Globus pallidus (tissue), 1 donor: Measurements from ENCODE around the gene ZNF497.
A peak's percentile ranks its signal among the peaks of the same experiment; 100 is the strongest.
"Not testable (repeated sequence)": the region's sequence is repeated elsewhere in the genome, so short reads cannot be mapped to it uniquely, and the experiment has no call there.

Experiments used
- DNase-seq: peaks from one replicate; pipeline ENCODE4 v3.0.0-alpha.2; 2015; ENCODE audit warnings: low spot score

Gene ZNF497

DNA sequence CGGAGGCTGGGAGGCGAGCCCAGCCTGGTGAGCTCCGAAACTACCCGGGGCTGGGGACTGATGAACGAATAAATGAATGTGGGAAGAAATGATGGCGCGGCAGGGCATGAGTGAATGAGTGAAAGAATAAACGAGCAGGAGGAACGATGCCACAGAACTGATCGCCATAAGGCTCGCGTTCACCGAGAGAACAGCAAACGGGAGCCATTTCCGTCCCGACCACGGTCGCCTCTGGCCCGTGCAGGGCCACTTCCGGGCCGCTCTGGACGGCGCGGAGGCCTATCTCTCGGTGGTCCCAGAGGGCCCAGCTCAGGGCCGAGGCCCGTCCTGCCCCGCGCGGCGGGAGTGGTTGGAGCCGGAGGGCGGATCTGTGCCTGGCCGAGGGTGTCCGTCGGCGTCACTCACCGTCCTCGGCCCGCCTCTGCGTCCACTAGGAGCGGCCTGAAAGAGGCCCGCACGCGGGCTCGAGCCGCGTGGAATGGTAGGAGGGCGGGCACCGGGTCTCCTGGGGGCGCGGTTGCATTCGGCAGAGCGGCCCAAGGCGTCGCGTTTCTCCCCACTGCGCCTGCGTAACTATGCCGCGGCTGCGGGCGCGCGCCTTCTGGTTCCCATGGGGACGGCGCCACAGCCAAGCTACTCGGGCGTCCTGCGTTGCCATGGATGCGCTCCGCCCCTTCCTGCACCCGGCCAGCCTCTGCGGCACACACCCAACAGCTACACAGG is at the start of gene ZNF497:
ZNF497 (minus strand) TSS at position 480 of the 723 bp plus-strand sequence. CDS start 5,116 bp downstream, outside the sequence.
- DNase-seq: peak; percentile 97

DNA sequence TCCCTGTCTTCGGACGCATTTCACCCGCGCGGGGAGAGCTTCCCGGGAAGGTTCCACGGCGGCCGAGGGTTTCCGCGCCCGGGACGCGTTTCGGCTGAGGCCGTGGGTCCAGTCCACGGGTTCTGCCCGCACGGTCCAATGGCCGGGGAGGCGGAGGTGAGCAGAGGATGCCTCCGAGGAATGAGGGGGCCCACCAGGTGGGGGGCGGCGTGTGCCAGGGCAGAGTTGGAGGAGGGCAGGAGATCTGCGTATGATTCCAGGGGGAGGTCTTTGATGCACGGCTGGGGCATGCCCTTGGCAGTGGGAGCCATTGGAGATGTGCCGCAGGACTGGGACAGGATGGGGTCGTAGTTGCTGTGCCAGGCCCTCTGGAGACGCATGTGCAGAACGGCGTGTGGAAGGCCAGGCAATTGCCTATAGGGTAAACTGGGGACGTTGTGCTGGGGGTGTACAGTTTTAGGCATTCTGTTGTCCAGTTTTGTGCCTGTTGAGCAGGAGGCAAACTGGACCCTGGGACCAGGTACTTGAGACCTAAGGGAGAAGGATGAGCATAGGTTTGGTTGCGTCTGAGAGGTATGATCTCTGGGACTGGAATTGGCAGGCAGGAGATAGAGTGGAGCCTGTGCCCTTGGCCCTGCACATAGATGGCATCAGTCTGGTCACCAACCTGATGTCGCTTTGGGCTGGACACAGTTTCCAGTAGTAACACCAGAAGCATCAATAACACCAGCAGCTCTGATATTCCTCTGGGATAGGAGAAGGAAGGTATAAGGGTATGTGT is 46.6 kb upstream of the ZNF497 start:
- no peak for DNase-seq

DNA sequence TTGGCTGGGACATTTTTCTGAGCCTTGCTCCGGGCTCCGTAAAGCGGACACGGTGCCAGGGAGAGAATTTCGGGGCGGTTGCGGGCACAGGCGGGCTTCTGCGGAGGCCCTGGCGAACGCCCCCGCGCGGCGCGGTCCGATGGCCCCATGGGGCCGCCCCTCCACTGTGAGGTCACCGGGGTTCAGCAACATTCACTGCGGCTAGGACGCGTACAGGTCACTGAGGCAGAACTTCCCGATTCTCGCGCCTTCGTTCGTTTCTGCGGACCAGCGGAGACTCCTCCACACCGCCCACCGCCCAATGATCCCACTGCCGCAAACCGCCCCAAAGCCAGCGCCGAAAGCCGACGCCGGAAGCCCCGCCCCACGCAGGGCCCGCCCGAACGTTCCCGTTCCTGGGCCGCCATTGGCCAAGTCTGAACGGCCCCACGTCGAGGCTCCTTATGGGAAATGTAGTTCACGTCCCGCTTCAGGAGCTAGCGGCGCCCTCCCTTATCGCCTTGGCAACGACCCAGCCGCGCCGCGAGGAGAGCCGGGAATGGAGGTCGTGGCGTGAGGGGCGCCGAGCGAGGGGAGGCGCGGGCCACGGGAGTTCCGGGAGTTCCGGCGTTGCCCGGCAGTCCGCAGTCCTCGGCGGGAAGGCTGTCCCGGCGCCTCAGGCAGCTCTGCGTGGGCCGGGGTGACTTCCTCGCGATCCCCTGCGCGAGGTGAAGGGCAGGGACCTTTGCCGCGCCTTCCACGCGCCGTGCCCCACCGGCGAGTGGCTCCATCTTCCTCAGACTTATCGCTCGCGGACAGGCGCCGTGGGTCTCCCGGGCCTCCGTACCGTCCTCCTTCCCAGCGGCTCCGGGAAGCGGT is 45.8 kb upstream of the ZNF497 start, which contains the start of gene ZNF584:
ZNF584 (plus strand) TSS at position 498 of the 858 bp plus-strand sequence. CDS start 499 bp downstream, outside the sequence.
- DNase-seq: peak; percentile 96

DNA sequence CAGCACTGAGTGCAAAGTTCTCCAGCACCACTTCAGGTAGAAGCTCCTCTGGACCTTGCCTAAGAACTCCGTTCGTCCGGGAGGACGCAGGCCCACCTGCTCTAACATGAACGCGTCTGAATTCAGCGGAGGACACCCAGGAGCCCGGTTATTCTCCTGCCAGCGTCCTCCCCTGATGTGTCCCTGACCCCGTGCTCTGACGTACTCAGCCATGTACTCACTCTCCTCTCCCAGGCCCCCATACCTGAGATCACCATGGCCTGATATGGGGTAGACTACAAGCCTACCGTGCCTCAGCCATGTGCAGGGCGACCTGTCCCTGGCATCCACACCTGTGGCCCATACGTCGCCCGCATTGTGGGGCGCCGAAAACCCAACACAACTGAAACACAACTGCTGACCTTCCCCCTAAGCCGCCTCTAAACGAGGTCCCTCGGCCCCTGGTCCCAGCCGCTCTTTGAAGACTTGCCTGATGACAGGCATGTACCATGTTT is 45.2 kb upstream of the ZNF497 start:
- no peak for DNase-seq

DNA sequence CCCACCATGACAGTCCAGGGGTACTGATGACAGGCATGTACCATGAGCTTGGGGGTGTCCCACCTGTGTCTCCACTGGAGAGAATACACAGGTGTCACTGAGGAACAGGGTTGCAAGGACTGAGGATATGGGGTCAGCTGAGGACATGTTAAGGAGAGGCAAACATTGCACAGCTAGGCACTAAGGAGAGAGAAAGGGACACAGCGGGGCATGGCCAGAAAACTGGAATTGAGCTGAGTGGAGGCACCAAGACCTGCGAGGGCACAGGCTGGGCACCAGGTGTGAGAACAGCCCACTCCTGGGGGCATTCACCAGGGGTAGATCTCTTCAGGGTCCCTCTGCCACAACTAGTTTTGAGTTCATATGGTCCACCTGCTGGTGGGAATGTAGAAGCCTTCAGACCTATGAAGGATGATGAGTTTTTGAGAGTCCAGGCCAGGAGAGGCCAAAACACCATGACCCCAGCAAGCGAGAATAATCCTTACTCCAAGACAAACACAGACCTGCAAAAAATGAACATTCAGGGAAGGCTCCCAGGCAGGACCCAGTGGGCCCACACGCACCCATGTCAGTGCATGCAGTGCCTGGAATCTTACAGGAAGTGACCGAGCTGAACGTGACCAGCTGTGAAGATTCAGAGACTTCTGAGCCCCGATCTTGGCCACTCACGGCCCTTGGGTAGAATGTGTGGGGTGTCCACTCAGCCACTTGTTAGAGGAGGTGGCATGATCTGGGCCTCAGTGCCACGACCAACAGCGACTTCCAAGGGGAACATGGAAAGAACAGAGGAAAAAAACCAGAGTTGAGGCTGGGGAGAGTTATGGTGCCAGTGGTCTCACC is 44.5 kb upstream of the ZNF497 start:
- no peak for DNase-seq

DNA sequence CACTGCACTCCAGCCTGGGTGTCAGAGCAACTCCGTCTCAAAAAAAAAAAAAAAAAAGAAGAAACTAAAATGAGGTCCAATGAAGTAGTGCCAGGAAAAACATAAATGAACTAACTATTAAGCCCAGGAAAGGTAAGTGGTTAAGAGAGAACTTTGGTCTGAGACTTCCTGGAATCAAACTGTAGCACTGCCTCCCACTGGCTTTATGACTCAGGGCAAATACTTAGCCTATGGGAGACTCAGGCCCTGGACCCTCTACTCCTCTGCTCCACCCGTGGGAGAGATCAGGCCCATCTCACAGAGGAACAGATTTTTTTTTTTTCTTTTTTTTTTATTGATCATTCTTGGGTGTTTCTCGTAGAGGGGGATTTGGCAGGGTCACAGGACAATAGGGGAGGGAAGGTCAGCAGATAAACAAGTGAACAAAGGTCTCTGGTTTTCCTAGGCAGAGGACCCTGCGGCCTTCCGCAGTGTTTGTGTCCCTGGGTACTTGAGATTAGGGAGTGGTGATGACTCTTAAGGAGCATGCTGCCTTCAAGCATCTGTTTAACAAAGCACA is 41.4 kb upstream of the ZNF497 start:
- not testable (repeated sequence) for DNase-seq

DNA sequence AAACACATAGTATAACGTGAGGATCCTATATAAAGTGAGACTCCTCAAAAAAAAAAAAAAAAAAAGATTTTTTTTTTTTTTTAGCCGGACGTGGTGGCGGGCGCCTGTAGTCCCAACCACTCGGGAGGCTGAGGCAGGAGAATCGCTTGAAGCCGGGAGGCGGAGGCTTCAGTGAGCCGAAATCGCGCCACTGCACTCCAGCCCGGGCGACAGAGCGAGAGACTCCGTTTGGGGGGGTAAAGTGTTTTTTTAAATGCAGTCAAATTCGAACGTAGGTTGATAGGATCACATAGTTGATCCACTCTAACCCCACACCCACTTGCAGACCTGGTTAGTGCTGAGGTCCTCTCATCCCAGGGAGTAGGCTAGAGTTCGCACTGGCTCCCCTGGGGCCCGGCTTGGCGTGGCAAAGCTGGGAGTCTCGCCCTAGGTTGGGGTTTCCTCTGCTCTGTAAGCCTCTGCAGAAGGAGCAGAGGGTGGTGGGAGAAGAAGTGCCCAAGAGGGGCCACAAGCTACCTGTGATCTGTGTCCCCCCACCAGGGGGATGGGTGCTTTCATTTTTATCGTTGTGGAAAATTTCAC is 39.4 kb upstream of the ZNF497 start:
- DNase-seq: no peak

DNA sequence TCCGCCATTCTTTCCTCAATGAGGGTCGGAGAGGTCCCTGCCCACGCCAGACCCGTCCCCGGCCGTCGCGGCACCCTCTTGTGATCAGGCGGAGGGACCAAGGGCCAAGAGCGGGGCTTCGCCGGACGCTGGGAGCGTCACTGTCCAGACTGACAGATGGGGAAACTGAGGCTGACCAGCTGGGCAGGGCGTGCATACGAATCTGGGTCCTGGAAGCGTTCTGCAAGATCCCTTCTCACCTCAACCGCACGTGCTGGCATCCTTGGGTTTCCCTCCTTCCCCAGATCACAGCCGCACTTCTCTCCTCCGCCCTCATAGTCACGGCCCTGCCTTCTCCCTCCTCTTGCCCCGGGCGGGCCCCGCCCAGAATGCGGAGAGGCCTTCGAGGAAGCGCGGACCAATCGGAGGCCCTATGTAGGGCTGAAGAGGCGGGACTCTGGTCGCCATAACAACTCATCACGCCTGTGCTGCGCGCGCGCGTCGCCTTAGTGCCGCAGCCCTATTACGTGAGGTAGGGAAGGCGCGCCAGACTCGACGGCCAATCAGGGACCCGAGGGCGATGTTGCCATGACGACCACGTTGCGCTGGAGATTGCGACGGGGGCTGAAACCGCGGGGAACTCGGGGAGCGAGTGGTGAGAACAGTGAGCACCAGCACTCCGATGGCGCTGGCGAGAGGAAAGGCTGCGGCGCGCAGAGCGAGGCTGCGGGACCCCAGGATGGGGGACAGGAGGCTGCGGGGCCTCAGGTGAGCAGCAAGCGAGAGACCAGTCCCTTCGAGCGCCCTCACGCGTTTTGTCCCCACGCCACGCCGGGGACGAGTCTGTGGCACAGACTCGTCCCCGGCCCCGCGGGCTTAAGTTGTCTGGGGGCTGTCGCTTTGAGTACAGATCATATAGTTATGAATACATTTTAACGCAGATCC is 38.6 kb upstream of the ZNF497 start:
- DNase-seq: peak; percentile 99

DNA sequence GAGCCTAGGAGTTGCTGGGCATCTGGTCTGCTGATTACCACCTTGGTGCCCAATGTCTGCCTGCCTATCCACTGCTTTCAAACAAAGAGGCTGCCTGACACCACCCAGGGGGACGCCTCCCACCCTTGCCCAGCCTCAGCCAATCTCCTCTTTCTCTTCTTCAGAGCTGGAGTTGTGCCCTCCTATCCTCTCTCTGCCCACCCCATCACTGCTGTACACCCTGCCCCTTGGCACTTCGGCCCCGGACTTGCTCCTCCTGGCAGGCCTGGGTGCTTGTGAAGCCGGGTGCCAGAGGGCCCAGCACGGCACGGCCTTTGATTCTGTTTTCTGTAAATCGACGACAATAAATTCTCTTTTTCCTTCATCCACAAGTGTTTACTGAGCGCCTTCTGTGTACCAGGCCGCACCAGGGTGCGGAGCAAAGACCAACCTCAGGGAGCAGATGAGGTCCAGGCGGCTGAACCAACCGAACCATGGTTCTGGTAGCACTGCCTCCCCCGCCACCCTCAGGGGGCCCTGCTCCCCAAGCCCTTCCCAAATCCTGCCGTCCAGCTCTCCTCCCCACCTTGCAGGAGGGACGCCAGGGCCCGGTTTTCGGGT is 37.9 kb upstream of the ZNF497 start:
- peak; percentile 60 for DNase-seq

DNA sequence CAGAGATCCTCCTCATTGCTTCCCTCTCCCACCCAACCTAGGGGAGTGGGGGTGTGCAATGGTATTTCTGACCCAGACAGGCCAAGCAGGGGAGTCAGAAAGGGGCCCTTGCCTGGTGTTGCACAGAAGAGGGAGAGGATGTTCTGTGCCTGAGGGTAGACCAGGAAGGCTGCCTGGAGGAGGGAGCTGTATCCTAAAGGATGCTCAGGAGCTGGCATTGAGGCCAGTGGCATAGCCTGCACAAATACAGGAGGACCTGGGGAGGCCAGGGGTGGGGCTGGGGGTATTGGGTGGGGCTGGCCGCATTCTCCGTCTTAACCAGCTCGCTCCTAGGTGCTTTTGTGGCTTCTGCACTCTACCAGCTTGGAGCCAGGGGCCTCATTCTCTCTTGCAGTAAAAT is 37.4 kb upstream of the ZNF497 start:
- no peak for DNase-seq

DNA sequence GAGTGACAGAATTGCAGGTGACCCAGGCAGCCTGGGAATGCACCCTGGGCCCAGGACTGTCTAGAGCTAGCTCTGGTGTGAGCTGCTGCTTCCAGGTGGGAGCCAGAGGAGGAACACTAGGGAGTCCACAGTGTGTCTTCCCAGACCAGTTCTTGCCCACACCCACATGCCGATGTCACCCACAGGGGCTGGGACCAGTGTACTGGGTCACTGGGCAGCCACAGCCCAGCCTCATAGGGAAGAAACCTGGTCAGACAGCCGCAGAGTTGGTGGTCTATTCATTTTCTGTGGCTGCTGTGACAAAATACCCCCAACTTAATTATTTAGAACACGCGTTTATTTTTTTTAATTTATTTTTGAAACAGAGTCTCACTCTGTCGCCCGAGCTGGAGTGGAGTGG is 36.0 kb upstream of the ZNF497 start:
- no peak for DNase-seq

DNA sequence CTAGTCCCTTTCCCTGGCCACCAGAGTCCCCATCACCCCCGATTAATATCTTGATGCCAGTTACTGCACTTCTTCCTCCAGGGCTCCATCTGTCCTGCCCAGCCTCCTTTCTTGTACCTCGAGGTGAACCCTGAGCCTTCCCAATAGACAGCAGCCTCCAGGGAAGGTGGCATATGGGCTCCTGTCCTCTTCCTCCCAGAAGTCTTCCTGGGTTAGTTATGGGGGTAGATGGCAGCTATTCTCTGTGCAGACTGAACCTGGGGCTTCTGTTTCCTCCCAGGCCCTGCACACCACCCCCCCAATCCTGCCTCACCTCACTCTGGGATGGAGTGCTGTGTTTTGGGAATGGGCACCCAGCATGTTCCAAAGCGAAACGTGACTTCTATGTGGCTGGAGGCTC is 35.5 kb upstream of the ZNF497 start:
- no peak for DNase-seq

DNA sequence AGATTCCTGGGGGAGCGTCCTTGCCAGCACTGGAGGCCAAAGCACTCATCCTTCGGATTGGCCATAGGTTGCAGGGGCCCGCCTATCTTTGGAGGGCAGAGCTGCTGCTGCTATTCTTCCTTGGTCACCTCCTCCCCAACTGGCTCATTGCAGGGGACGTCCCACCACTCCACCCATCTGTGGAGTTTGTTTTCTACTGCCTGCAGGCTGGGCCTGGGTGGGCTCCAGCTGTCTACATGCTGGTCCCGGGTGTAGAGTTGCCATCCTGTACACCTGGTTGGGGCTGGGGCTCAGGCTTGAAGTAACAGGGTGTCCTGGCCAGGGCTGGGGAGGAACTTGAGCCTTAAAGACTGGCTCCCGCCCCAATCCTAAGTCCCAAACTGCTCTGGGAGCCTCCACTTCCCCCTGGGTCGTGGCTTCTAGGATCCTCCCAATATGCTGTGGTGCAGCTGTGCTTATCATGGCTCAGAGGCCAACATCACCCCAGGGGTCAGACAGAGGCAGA is 35.0 kb upstream of the ZNF497 start:
- no peak for DNase-seq

DNA sequence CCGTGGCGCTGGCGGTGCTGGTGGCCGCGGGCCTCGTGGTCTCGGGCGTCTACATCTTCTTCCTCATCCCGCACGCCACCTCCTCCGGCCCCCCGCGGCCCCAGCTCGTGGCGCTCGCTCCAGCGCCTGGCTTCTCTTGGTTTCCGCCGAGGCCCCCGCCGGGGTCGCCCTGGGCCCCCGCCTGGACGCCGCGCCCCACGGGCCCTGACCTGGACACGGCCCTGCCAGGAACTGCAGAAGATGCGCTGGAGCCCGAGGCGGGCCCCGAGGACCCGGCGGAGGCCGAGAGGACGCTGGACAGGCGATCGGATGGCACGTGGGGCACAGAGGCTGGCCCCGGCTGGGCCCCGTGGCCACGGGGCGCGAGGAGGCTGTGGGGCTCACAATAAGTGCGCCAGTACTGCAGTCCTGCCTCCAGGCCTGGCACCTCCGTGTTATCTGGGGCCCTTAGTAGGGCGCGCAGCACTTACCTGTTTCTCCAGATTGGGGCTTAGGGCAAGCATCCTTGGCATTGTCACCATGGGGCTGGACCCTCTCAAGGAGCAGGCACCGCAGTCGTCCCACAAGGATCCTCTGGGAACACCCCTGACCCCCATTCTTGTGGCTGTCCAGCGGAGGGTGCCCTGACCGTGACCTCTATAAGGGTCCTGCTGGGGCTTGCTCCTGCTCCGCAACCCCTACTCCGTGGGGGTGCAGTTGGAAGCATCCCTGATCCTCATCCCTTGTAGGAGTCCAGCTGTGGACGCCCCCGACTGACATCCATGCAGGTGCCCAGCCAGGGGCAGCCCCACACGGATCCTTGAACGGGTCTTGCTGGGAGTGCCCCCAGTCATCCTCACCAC is 34.4 kb upstream of the ZNF497 start:
- DNase-seq: no peak

DNA sequence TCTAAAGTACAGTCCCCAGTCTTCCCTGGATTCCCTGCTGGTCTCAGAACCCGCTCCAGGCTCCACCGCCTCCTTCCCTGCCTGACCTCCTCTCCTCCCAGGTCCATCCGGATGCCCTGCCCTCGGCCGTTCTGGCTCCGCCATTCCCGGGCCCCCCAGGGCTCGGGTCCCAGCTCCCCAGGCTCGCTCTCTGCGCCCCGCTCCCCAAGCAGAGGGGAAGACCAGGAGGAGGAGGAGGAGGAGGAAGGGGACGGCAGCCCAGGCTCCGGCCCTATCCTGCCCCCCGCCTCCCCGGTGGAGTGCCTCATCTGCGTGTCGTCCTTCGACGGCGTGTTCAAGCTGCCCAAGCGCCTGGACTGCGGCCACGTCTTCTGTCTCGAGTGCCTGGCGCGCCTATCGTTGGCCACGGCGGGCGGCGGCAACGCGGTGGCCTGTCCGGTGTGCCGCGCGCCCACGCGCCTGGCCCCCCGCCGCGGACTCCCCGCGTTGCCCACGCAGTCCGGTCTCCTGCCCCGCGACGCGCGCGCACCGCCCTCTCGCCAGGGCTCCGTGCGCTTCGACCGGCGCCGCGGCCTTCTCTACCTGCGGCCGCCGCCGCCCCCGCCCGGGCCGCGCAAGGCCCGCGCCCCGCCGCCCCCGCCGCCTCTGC is 33.6 kb upstream of the ZNF497 start:
- no peak for DNase-seq

DNA sequence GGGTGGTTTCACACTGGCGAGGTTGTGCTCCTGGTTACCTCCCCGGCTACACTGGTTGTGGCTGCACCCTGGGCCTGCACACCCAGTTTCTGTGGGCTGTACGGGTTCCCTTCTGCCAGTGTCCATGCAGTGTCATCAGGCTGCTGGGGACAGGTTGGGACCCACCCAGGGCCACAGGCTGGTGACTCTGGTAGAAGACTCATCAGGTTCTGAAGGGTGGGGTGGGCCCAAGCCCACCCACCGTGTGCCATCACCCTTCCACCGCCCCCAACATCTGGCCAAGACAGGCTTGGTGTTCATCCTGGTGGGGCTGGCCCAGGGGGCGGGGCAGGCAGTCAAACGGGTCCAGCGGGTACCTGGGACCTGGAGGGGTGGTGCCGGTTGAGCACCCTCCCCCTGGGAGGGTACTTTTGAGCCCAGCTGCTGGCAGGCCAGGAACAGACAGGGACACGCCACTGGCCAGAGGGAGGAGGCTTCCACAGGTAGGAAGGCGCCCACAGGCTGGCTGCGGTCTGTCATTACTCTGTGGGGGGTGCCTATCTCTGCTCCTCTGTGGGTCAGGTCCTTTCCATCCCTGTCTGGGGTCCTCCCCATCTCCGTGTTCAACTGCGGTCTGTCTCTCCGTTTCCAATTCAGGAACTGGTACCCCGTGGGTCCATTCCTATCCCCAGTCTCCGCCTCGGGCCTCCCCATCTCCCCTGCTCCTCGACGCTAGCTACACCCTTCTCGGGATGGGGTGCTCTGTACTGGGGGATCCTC is 32.8 kb upstream of the ZNF497 start, which contains the start of gene RNF225:
RNF225 (plus strand) TSS at position 437 of the 759 bp plus-strand sequence. CDS start 434 bp downstream, outside the sequence.
- no peak for DNase-seq
